Amniotic stem cell (primary cell): Measurements from ENCODE around the gene HLA-DOB.
"Not testable (repeated sequence)": the region's sequence is repeated elsewhere in the genome, so short reads cannot be mapped to it uniquely, and the experiment has no call there.

Experiments used
- DNase-seq: peaks from one replicate; lab custom pipeline; 2025; lab: John Stamatoyannopoulos, UW

The HLA-DOB gene

GRCh38 chr6:32807020-32807580 is 9.7 kb downstream of the HLA-DOB start:
- no peak for DNase-seq

GRCh38 chr6:32805404-32805803 is 11.4 kb downstream of the HLA-DOB start:
- not testable (repeated sequence) for DNase-seq

GRCh38 chr6:32803416-32803815 is 13.4 kb downstream of the HLA-DOB start:
- no peak for DNase-seq

- no peak for DNase-seq
These were observed 17.1 kb downstream of the HLA-DOB start for GRCh38 chr6:32799740-32800139.

GRCh38 chr6:32799168-32799567 is 17.6 kb downstream of the HLA-DOB start:
- DNase-seq = no peak

- DNase-seq = peak; percentile 25
These were observed 19.7 kb downstream of the HLA-DOB start for GRCh38 chr6:32796848-32797776.

GRCh38 chr6:32794510-32794909 is 22.3 kb downstream of the HLA-DOB start:
- DNase-seq = no peak

- no peak for DNase-seq
These were observed 23.8 kb downstream of the HLA-DOB start for GRCh38 chr6:32792901-32793435.

GRCh38 chr6:32790306-32790705 is 26.5 kb downstream of the HLA-DOB start:
- DNase-seq = no peak

- peak; percentile 3 for DNase-seq
These were observed 30.8 kb downstream of the HLA-DOB start for GRCh38 chr6:32785781-32786533.

GRCh38 chr6:32782923-32783322 is 33.9 kb downstream of the HLA-DOB start:
- DNase-seq = not testable (repeated sequence)

- no peak for DNase-seq
These were observed 37.8 kb downstream of the HLA-DOB start for GRCh38 chr6:32779036-32779435.

GRCh38 chr6:32775071-32775470 is 41.7 kb downstream of the HLA-DOB start:
- DNase-seq = no peak

GRCh38 chr6:32774426-32774825 is 42.4 kb downstream of the HLA-DOB start:
- no peak for DNase-seq

- DNase-seq = no peak
These were observed 44.1 kb downstream of the HLA-DOB start for GRCh38 chr6:32772656-32773055.

- DNase-seq = no peak
These were observed 52.8 kb downstream of the HLA-DOB start for GRCh38 chr6:32764048-32764447.

- DNase-seq = no peak
These were observed 53.4 kb downstream of the HLA-DOB start, which contains the start of gene HLA-DQB2 for GRCh38 chr6:32763421-32763820. Gene HLA-DQB2, minus strand, starts transcription at chr6:32763532. Its CDS starts 62 bp downstream, at chr6:32763470.
